H1 (cell line): Measurements from ENCODE around the gene TYR. TPM values are rescaled to one million over a fixed set of nuclear protein-coding genes. Genes with fewer than 3 reads are reported as not detected.

ENCODE experiments used
- BRCA1 ChIP-seq: IDR thresholded peaks from 2 replicates; pipeline ENCODE4 v1.6.1; 2012; ENCODE audit warnings: low read depth, low read length, improper control_type of control experiment
- EGR1 ChIP-seq: IDR thresholded peaks from 2 replicates; pipeline ENCODE4 v1.6.1; 2011; ENCODE audit warnings: low read depth, low read length, borderline replicate concordance
- MAFK ChIP-seq: IDR thresholded peaks from 2 replicates; pipeline ENCODE4 v1.6.1; 2012; ENCODE audit warnings: low read depth, mild to moderate bottlenecking, improper control_type of control experiment, low read length
- POU5F1 ChIP-seq: IDR thresholded peaks from 2 replicates; pipeline ENCODE4 v1.6.1; 2011; ENCODE audit warnings: low read depth, mild to moderate bottlenecking, low read length, moderate library complexity
- RXRA ChIP-seq: IDR thresholded peaks from 2 replicates; pipeline ENCODE4 v1.6.1; 2011; ENCODE audit warnings: low read depth, mild to moderate bottlenecking, low read length, moderate library complexity; ENCODE audit not compliant: insufficient read depth
- TAF7 ChIP-seq: optimal IDR thresholded peaks from 2 replicates; pipeline ENCODE3; 2011; ENCODE audit warnings: low read depth, mild to moderate bottlenecking, inconsistent platforms, low read length, moderate library complexity, borderline replicate concordance
- polyA plus RNA-seq, 7 experiments: library from polyadenylated mRNA; depleted of rRNA in 3 of 7; stranded (reverse) in 5 of 7; unstranded in 2 of 7; fragments of >200 nt in 5 of 7; fragments of 200-250 nt in 2 of 7; gene quantifications; 1 replicate in 5 of 7; 2 replicates in 1 of 7; 4 replicates in 1 of 7; pipeline versions ENCODE4 v1.2.1 to v1.2.3, GENCODE V29; 2011 to 2013; ENCODE audit warnings: missing spikeins in 2 of 7, mixed read lengths in 2 of 7
- total RNA-seq: library from RNA; stranded (reverse); fragmentation: NEBNext Ultra II Directional; extraction: Animal tissue kit (Norgen Biotek cat#: 25700); gene quantifications from 2 replicates; pipeline ENCODE4 v1.2.1, GENCODE V29; 2021

The TYR gene
- total and polyA plus RNA-seq, 2 of the 8 experiments (the other 6 are each of a cell fraction or from before 2014, with no cell fraction given) = not detected

GRCh38 chr11:89182773-89183518, 5.3 kb downstream of the TYR start (continued):
- TF ChIP-seq POU5F1 = no peak
- no peak for TF ChIP-seq EGR1
- TF ChIP-seq MAFK = no peak
- no peak for TF ChIP-seq TAF7
- no peak for TF ChIP-seq BRCA1
- no peak for TF ChIP-seq RXRA
